H1 (cell line): ENCODE data around the gene SGK1. TPM values are rescaled to one million over a fixed set of nuclear protein-coding genes. Genes with fewer than 3 reads are reported as not detected.

Source experiments
- CTCF ChIA-PET: fragments of 300-600 bp; sonication (Branson Sonifier 250); formaldehyde crosslinking; loops from one replicate; lab custom pipeline; 2021; ENCODE audit not compliant: partially characterized antibody; lab: Charles Lee
- POLR2A ChIA-PET: fragments of 300-600 bp; sonication (Branson Sonifier 250); formaldehyde crosslinking; loops from one replicate; lab custom pipeline; 2021; ENCODE audit warnings: inconsistent platforms; ENCODE audit not compliant: partially characterized antibody; lab: Charles Lee
- DNase-seq, 2 experiments: peaks; one replicate each; pipeline versions ENCODE4 v3.0.0 to v3.0.0-alpha.2; 2010 to 2022; ENCODE audit warnings: low spot score in 2 of 2, low read depth in 1 of 2, mixed read lengths in 1 of 2
- FAIRE-seq: peaks from 2 replicates; lab custom pipeline; 2011; peaks lifted over from hg19 to GRCh38; lab: Jason Lieb, UNC
- H2AFZ ChIP-seq: 2 replicates; pipeline ENCODE4 v1.8.1; 2012; ENCODE audit warnings: low read length, inconsistent platforms
- H2AK5ac ChIP-seq: 2 replicates; pipeline ENCODE4 v1.6.1; 2013; ENCODE audit warnings: low read depth, low read length
- H2BK120ac ChIP-seq: replicated peaks from 2 replicates; pipeline ENCODE3; 2013; ENCODE audit warnings: low read depth, low read length, inconsistent platforms
- H2BK12ac ChIP-seq: 2 replicates; pipeline ENCODE4 v1.6.1; 2013; ENCODE audit warnings: low read depth, low read length
- H2BK15ac ChIP-seq: 2 replicates; pipeline ENCODE4 v1.6.1; 2013; ENCODE audit warnings: low read length
- H2BK20ac ChIP-seq: 2 replicates; pipeline ENCODE4 v1.6.1; 2013; ENCODE audit warnings: low read length
- H2BK5ac ChIP-seq: 2 replicates; pipeline ENCODE4 v1.6.1; 2013; ENCODE audit warnings: low read depth, low read length
- H3K14ac ChIP-seq: 2 replicates; pipeline ENCODE4 v1.6.1; 2013; ENCODE audit warnings: inconsistent platforms; ENCODE audit not compliant: insufficient read length
- H3K18ac ChIP-seq: 2 replicates; pipeline ENCODE4 v1.6.1; 2013; ENCODE audit warnings: low read length; ENCODE audit errors: extremely low read depth
- H3K23ac ChIP-seq: 2 replicates; pipeline ENCODE4 v1.6.1; 2013; ENCODE audit warnings: inconsistent platforms; ENCODE audit not compliant: insufficient read length
- H3K23me2 ChIP-seq: 2 replicates; pipeline ENCODE4 v1.6.1; 2013; ENCODE audit warnings: low read depth, low read length
- H3K27ac ChIP-seq: 2 replicates; pipeline ENCODE4 v1.6.1; 2011; ENCODE audit warnings: low read depth, low read length, inconsistent platforms
- H3K27me3 ChIP-seq, 4 experiments: replicated peaks in 1 of 4; 1 replicate in 1 of 4; 2 replicates in 3 of 4; pipeline versions ENCODE4 v1.6.1 to v1.8.1; 2011 to 2013; ENCODE audit warnings: low read length in 3 of 4, mild to moderate bottlenecking in 3 of 4, inconsistent platforms in 2 of 4, mixed read lengths in 2 of 4, moderate library complexity in 1 of 4; ENCODE audit not compliant: control insufficient read depth in 3 of 4, insufficient read depth in 3 of 4; ENCODE audit errors: extremely low read depth in 1 of 4
- H3K36me3 ChIP-seq, 4 experiments: 2 replicates each; pipeline versions ENCODE4 v1.6.1 to v1.8.1; 2011 to 2013; ENCODE audit warnings: mild to moderate bottlenecking in 4 of 4, low read length in 3 of 4, moderate library complexity in 2 of 4, control low read depth in 1 of 4, inconsistent platforms in 1 of 4; ENCODE audit not compliant: insufficient read depth in 4 of 4, control insufficient read depth in 2 of 4
- H3K4ac ChIP-seq: replicated peaks from 2 replicates; pipeline ENCODE3; 2013; ENCODE audit warnings: low read length, low read depth, mixed read lengths, inconsistent platforms; ENCODE audit not compliant: insufficient read length
- H3K4me1 ChIP-seq, 4 experiments: replicated peaks in 1 of 4; 1 replicate in 1 of 4; 2 replicates in 3 of 4; pipeline versions ENCODE4 v1.6.1 to v1.8.1; 2011 to 2013; ENCODE audit warnings: low read length in 3 of 4, inconsistent platforms in 2 of 4, mixed read lengths in 1 of 4; ENCODE audit not compliant: insufficient read depth in 4 of 4, control insufficient read depth in 3 of 4
- H3K4me2 ChIP-seq, 2 experiments: 2 replicates each; pipeline versions ENCODE4 v1.6.1 to v1.8.1; 2011 to 2013; ENCODE audit warnings: low read depth in 2 of 2, low read length in 2 of 2, control low read depth in 1 of 2, inconsistent platforms in 1 of 2, mild to moderate bottlenecking in 1 of 2; ENCODE audit not compliant: insufficient read depth in 1 of 2
- H3K4me3 ChIP-seq, 4 experiments: fragments of 200-600, 300-600 bp in 1 of 4; sonication (generic), shearing (Covaris generic), sonication (Bioruptor Twin) in 1 of 4; 2 replicates each; pipeline versions ENCODE4 v1.5.1 to v1.8.1; 2011 to 2016; ENCODE audit warnings: low read length in 4 of 4, low read depth in 3 of 4, control low read depth in 2 of 4, inconsistent platforms in 2 of 4, mild to moderate bottlenecking in 2 of 4, mixed read lengths in 1 of 4, moderate library complexity in 1 of 4; ENCODE audit not compliant: insufficient read depth in 2 of 4; ENCODE audit errors: extremely low read depth in 1 of 4
- H3K56ac ChIP-seq: replicated peaks from 2 replicates; pipeline ENCODE3; 2013; ENCODE audit warnings: low read depth, mild to moderate bottlenecking, mixed read lengths, low read length, inconsistent platforms; ENCODE audit not compliant: insufficient read length
- H3K79me1 ChIP-seq: 2 replicates; pipeline ENCODE4 v1.6.1; 2013; ENCODE audit warnings: low read depth, low read length, control low read depth
- H3K79me2 ChIP-seq, 2 experiments: 2 replicates each; pipeline versions ENCODE4 v1.6.1 to v1.8.1; 2012 to 2013; ENCODE audit warnings: low read length in 2 of 2, mild to moderate bottlenecking in 2 of 2, inconsistent platforms in 1 of 2; ENCODE audit not compliant: insufficient read depth in 2 of 2, control insufficient read depth in 1 of 2
- H3K9ac ChIP-seq, 4 experiments: replicated peaks in 1 of 4; 1 replicate in 1 of 4; 2 replicates in 3 of 4; pipeline versions ENCODE4 v1.6.1 to v1.8.1; 2011 to 2013; ENCODE audit warnings: low read depth in 3 of 4, low read length in 3 of 4, control low read depth in 2 of 4, mild to moderate bottlenecking in 2 of 4, moderate library complexity in 2 of 4, inconsistent platforms in 1 of 4; ENCODE audit errors: extremely low read depth in 1 of 4
- H3K9me3 ChIP-seq, 2 experiments: 2 replicates each; pipeline versions ENCODE4 v1.6.1 to v1.8.1; 2012 to 2013; ENCODE audit warnings: mild to moderate bottlenecking in 2 of 2, moderate library complexity in 2 of 2, control low read depth in 1 of 2, inconsistent platforms in 1 of 2, low read depth in 1 of 2, low read length in 1 of 2, mixed read lengths in 1 of 2; ENCODE audit not compliant: insufficient read depth in 2 of 2
- H4K20me1 ChIP-seq, 2 experiments: replicated peaks in 1 of 2; 2 replicates each; pipeline versions ENCODE3 to v1.8.1; 2011 to 2013; ENCODE audit warnings: inconsistent platforms in 2 of 2, low read length in 2 of 2, mild to moderate bottlenecking in 1 of 2; ENCODE audit not compliant: insufficient read depth in 2 of 2, control insufficient read depth in 1 of 2
- H4K5ac ChIP-seq: 2 replicates; pipeline ENCODE4 v1.6.1; 2013; ENCODE audit warnings: low read length, low read depth, mixed read lengths, inconsistent platforms; ENCODE audit not compliant: insufficient read length
- H4K8ac ChIP-seq: 2 replicates; pipeline ENCODE4 v1.8.0; 2013; ENCODE audit warnings: mild to moderate bottlenecking, moderate library complexity, low read length, inconsistent platforms; ENCODE audit not compliant: insufficient read depth; ENCODE audit errors: extremely low read depth
- H4K91ac ChIP-seq: replicated peaks from 2 replicates; pipeline ENCODE3; 2013; ENCODE audit warnings: low read length, mixed read lengths, inconsistent platforms; ENCODE audit not compliant: insufficient read length
- CBX5 ChIP-seq: fragments of 300-800, 300-1000 bp; sonication (generic); IDR thresholded peaks from 2 replicates; pipeline ENCODE4 v1.7.1; 2016; ENCODE audit warnings: antibody characterized with exemption, low read length, low read depth
- CHD1 ChIP-seq: IDR thresholded peaks from 2 replicates; pipeline ENCODE4 v1.6.1; 2012; ENCODE audit warnings: low read depth, low read length, improper control_type of control experiment
- CTBP2 ChIP-seq: IDR thresholded peaks from 2 replicates; pipeline ENCODE4 v1.7.0; 2011; ENCODE audit warnings: borderline replicate concordance, mild to moderate bottlenecking, moderate library complexity, mixed read lengths, low read length; ENCODE audit not compliant: insufficient read depth, insufficient read length
- E2F6 ChIP-seq: IDR thresholded peaks from 2 replicates; pipeline ENCODE4 v1.6.1; 2012; ENCODE audit warnings: inconsistent platforms
- HDAC6 ChIP-seq: IDR thresholded peaks from one replicate; pipeline ENCODE4 v1.7.1; 2012; ENCODE audit warnings: low read depth, mild to moderate bottlenecking, inconsistent platforms, low read length, moderate library complexity
- KDM1A ChIP-seq: fragments of 200-600, 300-600 bp; sonication (generic); IDR thresholded peaks from 2 replicates; pipeline ENCODE4 v1.7.1; 2016; ENCODE audit warnings: mild to moderate bottlenecking, low read length, borderline replicate concordance
- KDM5A ChIP-seq: fragments of 200-600 bp; IDR thresholded peaks from 2 replicates; pipeline ENCODE4 v1.7.1; 2012; ENCODE audit warnings: mild to moderate bottlenecking, low read length, inconsistent platforms, mixed read lengths
- MAX ChIP-seq: IDR thresholded peaks from 2 replicates; pipeline ENCODE4 v1.6.1; 2012; ENCODE audit warnings: inconsistent platforms
- RNF2 ChIP-seq: fragments of 200-900, 300-1000 bp; sonication (generic); IDR thresholded peaks from 2 replicates; pipeline ENCODE4 v1.7.1; 2016; ENCODE audit warnings: borderline replicate concordance, low read depth, mild to moderate bottlenecking, antibody characterized with exemption, low read length; ENCODE audit not compliant: poor library complexity, severe bottlenecking; ENCODE audit errors: missing control alignments
- RXRA ChIP-seq: IDR thresholded peaks from 2 replicates; pipeline ENCODE4 v1.6.1; 2011; ENCODE audit warnings: low read depth, mild to moderate bottlenecking, low read length, moderate library complexity; ENCODE audit not compliant: insufficient read depth
- SP4 ChIP-seq: IDR thresholded peaks from 2 replicates; pipeline ENCODE4 v1.6.1; 2012; ENCODE audit warnings: low read length, inconsistent platforms
- TEAD4 ChIP-seq: IDR thresholded peaks from 2 replicates; pipeline ENCODE4 v1.6.1; 2012; ENCODE audit warnings: low read depth, low read length, inconsistent platforms, mixed read lengths
- WGBS, 2 experiments: shearing (Covaris generic) in 1 of 2; methylation state at CpG; one replicate each; pipeline versions ENCODE4 v1.1.6 to v1.1.7; 2013 to 2015; ENCODE audit warnings: low lambda C conversion rate in 2 of 2, mixed read lengths in 2 of 2, inconsistent platforms in 1 of 2, low coverage in 1 of 2, missing lambda C conversion rate in 1 of 2; ENCODE audit not compliant: insufficient replicate concordance in 2 of 2, insufficient coverage in 1 of 2, insufficient read length in 1 of 2; ENCODE audit errors: extremely low coverage in 1 of 2, missing lambda C conversion rate in 1 of 2; 5-methylcytosine and 5-hydroxymethylcytosine counted together
- polyA plus RNA-seq, 7 experiments: library from polyadenylated mRNA; depleted of rRNA in 3 of 7; stranded (reverse) in 5 of 7; unstranded in 2 of 7; fragments of >200 nt in 5 of 7; fragments of 200-250 nt in 2 of 7; gene quantifications; 1 replicate in 5 of 7; 2 replicates in 1 of 7; 4 replicates in 1 of 7; pipeline versions ENCODE4 v1.2.1 to v1.2.3, GENCODE V29; 2011 to 2013; ENCODE audit warnings: missing spikeins in 2 of 7, mixed read lengths in 2 of 7
- total RNA-seq: library from RNA; stranded (reverse); fragmentation: NEBNext Ultra II Directional; extraction: Animal tissue kit (Norgen Biotek cat#: 25700); gene quantifications from 2 replicates; pipeline ENCODE4 v1.2.1, GENCODE V29; 2021

SGK1 gene
- total and polyA plus RNA-seq, 2 of the 8 experiments (the other 6 are each of a cell fraction or from before 2014, with no cell fraction given): 14.5 to 18.4 TPM

- Histone ChIP-seq H3K18ac (no peak overlapping the region), H4K8ac (no peak overlapping the region), H4K20me1 (no peaks in the 10 kb centered on the region), H3K9me3 (no peaks in the 10 kb centered on the region), H2BK120ac (no peak overlapping the region), H2BK20ac (no peak overlapping the region), H3K14ac (no peak overlapping the region), H2BK5ac (no peak overlapping the region), H3K56ac (no peak overlapping the region), H2AFZ (no peak overlapping the region), H3K79me1 (no peaks in the 10 kb centered on the region), H2BK12ac (no peak overlapping the region), H3K4me1 (no peaks in the 10 kb centered on the region), H3K9ac (no peak overlapping the region), H3K4me2 (no peak overlapping the region), H3K23ac (no peak overlapping the region), H3K4me3 (no peak overlapping the region), H3K79me2 (no peaks in the 10 kb centered on the region), H4K5ac (no peak overlapping the region), H2BK15ac (no peak overlapping the region), H4K91ac (no peak overlapping the region), H3K27me3 (no peaks in the 10 kb centered on the region), H3K36me3 (no peaks in the 10 kb centered on the region), H3K23me2 (no peaks in the 10 kb centered on the region), H3K4ac (no peak overlapping the region), H3K27ac (no peak overlapping the region), H2AK5ac (no peak overlapping the region)
- POLR2A ChIA-PET: interaction anchor here (0.6 kb wide), 1 partner anchor 205 kb away, joined by 3 read pairs; no protein-coding TSS in a partner anchor
- DNase-seq: no peak
- FAIRE-seq: no peak
- WGBS, 2 experiments: 93% methylated on average over 3 of the region's 3 CpGs; no CpG with 5 or more reads in 1 of the 2 experiments
- CTCF ChIA-PET: interaction anchor here (0.6 to 3.8 kb wide), 4 partner anchors 9 to 523 kb away, joined by 3 to 24 read pairs (median 6); no protein-coding TSS in a partner anchor
- TF ChIP-seq KDM1A: no peak
- TF ChIP-seq CBX5: no peak
- TF ChIP-seq KDM5A: no peak
- no peak for TF ChIP-seq HDAC6
- TF ChIP-seq RNF2: no peak
- TF ChIP-seq CHD1: no peak
- no peak for TF ChIP-seq CTBP2
- TF ChIP-seq SP4: no peak
- no peak for TF ChIP-seq TEAD4
- TF ChIP-seq MAX: no peak
- no peak for TF ChIP-seq E2F6
- TF ChIP-seq RXRA: no peak
These were observed 185.3 kb downstream of the SGK1 start for GRCh38 chr6:134132494-134133141.
